Measurements from ENCODE around the gene CDC14A. TPM values are rescaled to one million over a fixed set of nuclear protein-coding genes. Genes with fewer than 3 reads are reported as not detected.

The CDC14A gene
- total and polyA plus RNA-seq, 2 of the 8 experiments (the other 6 are each of a cell fraction or from before 2014, with no cell fraction given): 3.2 to 8.9 TPM

GRCh38 chr1:100347009-100347966 is 5.0 kb upstream of the CDC14A start (continued):
- TF ChIP-seq SP1 (IDR thresholded peaks at IDR 0.05; ENCODE audit: low read depth, low read length) (no peak), CTCF (IDR thresholded peaks at IDR 0.05; ENCODE audit: control extremely low read depth in 1 of 3, insufficient read depth in 1 of 3, low read depth in 1 of 3, low read length in 3 of 3) (no peak), TEAD4 (IDR thresholded peaks at IDR 0.05; ENCODE audit: low read depth, low read length) (no peak), POLR2AphosphoS5 (IDR thresholded peaks at IDR 0.05; ENCODE audit: low read depth, low read length) (no peak), SIRT6 (IDR thresholded peaks at IDR 0.05; ENCODE audit: low read length) (no peak), FOSL1 (IDR thresholded peaks at IDR 0.05; ENCODE audit: insufficient read depth, low read depth, low read length) (no peak), CHD1 (IDR thresholded peaks at IDR 0.05; ENCODE audit: low read depth, low read length) (no peak), ZNF274 (IDR thresholded peaks at IDR 0.05; ENCODE audit: borderline replicate concordance, extremely low read depth, low read length) (no peak), CTBP2 (IDR thresholded peaks at IDR 0.05; ENCODE audit: borderline replicate concordance, insufficient read depth, insufficient read length, low read length) (no peak)

Measured in H1 (cell line).